ENCODE results near the gene YARS1.
A peak's percentile ranks its signal among the peaks of the same experiment; 100 is the strongest.

YARS1 gene

DNA sequence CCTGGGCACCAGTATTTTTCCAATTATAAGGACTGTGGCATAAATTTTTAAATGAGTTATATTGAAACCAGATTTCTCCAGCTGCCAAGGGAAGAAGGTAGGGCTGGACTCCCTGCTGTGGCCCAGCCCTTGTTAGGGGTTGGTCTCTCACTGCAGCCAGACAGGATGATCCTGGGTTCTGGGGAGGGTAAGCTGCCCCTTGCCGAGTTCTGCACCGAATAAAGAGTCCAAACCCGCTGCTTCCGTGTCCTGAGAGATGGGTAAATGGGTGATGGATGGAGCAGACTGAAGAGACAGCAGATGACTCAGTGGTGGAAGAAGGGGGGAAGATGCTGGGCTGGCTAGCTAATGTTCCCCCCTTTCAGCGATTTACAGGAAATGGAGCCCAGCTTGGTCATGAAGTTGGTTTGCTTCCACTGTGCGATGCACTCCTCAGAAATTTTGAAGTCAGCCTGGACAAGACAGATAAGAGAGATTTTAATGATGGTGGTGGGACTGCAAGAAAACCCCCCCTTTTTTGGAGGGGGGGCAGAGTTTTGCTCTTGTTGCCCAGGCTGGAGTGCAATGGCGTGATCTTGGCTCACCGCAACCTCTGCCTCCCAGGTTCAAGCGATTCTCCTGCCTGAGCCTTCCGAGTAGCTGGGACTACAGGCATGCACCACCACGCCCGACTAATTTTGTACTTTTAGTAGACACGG, 41.4 kb downstream of the YARS1 start:
- DNase-seq, result no peak

GRCh38 chr1:32774950-32775634, 42.1 kb downstream of the YARS1 start:
- DNase-seq, result no peak

GRCh38 chr1:32774464-32774808, 42.7 kb downstream of the YARS1 start:
- no peak for DNase-seq

GRCh38 chr1:32773764-32774463, 43.2 kb downstream of the YARS1 start:
- DNase-seq, result no peak

DNA sequence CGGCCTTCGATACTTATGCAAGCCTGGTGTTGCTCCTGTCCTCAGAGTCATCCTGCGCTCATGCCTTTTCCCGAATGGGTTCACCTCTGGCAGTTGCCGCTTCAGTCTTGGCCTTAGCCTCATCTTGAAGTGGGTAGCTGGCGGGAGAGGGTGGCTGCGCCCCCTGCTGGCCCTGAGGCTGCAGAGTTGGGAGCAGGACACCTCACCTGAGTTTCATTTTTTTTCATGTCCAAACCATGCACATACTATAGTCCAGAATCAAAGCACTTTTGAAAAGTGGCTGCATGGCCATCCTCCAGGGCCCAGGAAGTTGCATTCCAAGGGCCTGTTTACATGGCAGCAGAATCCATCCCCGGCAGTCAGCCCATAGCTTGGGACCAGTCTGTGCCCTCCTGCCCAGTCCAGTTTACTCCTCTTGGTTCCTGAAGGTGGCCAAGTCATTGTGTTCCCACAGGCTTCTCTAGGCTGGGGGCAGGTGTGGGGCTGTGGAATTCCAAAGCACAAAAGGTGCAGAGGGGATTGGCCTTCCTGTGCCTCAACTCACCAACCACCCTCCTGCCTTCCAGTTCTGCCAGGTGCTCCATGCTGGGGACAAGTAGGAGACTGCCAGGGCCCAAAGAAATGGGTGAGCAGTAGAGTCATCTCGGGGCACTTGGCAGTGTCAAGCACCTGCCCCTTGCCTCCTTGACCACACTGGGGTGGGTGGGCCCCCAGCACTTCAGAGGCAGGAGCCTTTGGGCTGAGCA, 44.0 kb downstream of the YARS1 start:
- DNase-seq, result peak; percentile 24 to 63

DNA sequence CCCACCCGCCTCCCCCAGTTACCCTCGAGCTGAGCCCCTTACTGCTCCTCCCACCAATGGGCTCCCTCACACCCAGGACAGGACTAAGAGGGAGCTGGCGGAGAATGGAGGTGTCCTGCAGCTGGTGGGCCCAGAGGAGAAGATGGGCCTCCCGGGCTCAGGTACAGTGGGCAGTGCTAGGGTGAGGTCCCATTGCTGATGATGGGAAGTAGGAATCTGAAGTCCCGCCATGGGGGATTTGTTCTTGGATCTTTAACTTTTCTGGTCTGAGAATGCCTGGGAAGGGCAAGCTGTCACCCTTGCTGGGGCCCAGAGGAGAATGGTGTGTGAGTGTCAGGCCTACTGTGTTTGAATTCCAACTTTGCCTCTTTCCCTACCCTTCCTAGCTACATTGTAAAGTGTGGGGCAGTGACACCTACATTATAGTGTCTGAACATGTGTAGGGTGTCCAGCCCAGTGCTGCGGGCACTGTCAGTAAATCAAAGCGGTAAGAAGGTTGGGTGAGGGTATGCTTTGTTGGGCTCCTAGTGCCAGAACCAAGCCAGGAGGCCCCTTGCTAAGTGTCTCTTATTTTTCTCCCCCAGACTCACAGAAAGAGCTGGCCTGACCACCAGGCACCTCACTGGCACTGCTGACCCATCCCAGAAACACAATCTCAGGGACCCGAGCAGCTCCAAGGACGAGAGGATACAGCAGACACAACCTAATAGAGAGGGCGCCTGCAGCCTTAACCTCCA, 44.7 kb downstream of the YARS1 start:
- no peak for DNase-seq

DNA sequence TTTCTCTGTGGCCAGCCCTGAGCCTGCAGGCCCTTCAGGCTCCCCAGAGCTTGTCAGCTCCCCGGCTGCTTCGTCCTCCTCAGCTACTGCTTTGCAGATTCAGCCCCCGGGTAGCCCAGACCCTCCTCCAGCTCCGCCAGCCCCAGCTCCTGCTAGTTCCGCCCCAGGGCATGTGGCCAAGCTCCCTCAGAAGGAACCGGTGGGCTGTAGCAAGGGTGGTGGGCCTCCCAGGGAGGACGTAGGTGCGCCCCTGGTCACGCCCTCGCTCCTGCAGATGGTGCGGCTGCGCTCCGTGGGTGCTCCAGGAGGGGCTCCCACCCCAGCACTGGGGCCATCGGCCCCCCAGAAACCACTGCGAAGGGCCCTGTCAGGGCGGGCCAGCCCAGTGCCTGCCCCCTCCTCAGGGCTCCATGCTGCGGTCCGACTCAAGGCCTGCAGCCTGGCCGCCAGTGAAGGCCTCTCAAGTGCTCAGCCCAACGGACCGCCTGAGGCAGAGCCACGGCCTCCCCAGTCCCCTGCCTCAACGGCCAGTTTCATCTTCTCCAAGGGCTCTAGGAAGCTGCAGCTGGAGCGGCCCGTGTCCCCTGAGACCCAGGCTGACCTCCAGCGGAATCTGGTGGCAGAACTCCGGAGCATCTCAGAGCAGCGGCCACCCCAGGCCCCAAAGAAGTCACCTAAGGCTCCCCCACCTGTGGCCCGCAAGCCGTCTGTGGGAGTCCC, 45.4 kb downstream of the YARS1 start:
- DNase-seq, result no peak

DNA sequence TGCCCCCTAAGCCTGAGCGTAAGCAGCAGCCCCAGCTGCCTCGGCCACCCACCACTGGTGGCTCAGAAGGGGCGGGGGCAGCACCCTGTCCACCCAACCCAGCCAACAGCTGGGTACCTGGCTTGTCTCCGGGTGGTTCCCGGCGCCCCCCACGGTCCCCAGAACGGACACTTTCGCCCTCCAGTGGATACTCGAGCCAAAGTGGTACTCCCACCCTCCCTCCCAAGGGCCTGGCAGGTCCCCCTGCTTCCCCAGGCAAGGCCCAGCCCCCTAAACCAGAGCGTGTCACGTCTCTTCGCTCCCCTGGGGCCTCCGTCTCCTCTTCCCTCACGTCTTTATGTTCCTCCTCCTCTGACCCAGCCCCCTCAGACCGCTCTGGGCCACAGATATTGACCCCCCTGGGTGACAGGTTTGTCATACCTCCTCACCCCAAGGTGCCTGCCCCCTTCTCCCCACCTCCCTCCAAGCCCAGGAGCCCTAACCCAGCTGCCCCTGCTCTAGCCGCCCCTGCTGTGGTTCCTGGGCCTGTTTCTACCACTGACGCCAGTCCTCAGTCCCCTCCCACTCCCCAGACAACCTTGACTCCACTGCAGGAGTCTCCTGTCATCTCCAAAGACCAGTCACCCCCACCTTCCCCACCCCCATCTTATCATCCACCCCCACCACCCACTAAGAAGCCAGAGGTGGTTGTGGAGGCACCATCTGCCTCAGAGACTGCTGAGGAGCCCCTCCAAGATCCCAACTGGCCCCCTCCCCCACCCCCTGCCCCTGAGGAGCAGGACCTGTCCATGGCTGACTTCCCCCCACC, 46.2 kb downstream of the YARS1 start:
- no peak for DNase-seq

DNA sequence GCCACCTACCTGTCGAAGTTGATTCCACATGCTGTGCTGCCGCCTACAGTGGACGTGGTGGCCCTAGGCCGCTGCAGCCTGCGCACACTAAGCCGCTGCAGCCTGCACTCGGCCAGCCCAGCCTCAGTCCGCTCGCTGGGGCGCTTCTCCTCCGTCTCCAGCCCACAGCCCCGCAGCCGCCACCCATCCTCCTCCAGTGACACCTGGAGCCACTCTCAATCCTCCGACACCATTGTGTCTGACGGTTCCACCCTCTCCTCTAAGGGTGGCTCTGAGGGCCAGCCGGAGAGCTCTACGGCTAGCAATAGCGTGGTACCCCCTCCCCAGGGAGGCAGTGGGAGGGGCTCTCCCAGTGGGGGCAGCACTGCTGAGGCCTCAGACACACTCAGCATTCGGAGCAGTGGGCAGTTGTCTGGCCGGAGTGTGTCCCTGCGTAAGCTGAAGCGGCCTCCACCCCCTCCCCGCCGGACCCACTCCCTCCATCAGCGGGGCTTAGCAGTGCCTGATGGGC, 46.9 kb downstream of the YARS1 start:
- no peak for DNase-seq

DNA sequence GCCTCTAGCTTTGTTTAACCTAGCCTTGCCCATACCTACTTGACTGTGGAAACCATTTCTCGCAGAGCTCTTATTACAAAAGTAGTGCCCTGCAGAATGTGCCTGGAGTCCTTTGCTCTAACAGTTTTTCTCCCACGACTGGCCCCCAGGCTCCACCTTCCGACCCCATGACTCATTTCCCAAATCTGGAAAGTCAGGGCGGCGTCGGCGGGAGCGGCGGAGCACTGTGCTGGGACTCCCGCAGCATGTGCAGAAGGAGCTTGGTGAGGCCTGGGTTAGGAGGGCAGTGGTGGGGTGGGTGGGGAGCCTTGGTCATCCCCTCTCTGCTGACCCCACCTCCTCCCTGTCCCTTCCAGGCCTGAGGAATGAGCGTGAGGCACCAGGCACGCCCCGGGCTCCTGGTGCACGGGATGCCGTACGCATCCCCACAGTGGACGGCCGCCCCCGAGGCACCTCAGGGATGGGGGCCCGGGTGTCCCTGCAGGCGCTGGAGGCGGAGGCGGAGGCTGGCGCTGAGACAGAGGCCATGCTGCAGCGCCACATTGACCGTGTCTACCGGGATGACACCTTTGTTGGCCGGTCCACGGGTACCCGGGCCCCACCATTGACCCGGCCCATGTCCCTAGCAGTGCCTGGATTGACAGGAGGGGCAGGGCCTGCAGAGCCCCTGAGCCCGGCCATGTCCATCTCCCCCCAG, 47.5 kb downstream of the YARS1 start:
- DNase-seq, result no peak

DNA sequence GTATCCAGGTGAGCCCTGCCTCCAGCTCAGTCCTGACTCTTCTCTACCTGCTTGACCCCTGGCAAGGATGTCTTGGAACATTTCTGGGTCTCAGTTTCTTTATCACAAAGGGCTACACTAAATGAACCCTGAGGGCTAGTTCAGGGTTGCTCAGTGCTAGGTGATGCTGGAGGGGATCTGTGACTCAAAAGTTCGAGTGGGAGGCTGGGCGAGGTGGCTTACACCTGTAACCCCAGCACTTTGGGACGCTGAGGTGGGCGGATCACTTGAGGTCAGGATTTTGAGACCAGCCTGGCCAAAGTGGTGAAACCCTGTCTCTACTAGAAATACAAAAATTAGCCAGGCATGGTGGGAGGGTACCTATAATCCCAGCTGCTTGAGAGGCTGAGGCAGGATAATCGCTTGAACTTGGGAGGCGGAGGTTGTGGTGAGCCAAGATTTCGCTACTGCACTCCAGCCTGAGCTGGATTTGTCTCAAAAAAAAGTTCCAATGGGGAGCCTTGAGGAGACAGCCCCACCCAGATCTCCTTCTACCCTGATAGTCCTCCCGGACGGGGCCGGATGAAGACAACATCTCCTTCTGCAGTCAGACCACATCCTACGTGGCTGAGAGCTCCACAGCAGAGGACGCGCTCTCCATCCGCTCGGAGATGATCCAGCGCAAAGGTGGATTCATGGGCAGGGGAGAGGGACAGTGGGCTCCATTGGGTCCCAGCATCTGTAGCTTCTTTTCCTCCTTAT, 48.9 kb downstream of the YARS1 start:
- DNase-seq, result no peak

GRCh38 chr1:32767641-32768040, 49.5 kb downstream of the YARS1 start:
- no peak for DNase-seq

- no peak for DNase-seq
Measured at GRCh38 chr1:32767156-32767555, 50.0 kb downstream of the YARS1 start.

- DNase-seq, result no peak
Measured at GRCh38 chr1:32766328-32766972, 50.7 kb downstream of the YARS1 start.

- DNase-seq, result no peak
Measured at GRCh38 chr1:32765570-32766327, 51.4 kb downstream of the YARS1 start.

- DNase-seq, result no peak
Measured at GRCh38 chr1:32764826-32765569, 52.2 kb downstream of the YARS1 start.

DNA sequence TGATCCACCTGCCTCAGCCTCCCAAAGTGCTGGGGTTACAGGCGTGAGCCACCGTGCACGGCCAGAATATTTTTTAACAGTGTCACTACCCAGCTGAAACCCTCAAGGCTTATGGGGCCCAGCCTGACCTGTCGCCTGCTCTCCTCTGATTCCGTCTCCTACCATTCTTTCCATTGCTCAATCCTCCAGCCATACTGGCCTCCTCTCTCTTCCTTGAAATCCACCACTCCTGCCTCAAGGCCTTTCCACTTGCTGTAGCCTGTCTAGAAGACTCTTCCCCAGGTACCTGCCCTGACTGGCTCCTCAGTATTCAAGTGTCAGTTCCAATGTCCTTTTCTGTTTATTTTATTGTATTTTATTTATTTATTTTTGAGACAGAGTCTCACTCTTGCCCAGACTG, 53.9 kb downstream of the YARS1 start:
- DNase-seq, result no peak

DNA sequence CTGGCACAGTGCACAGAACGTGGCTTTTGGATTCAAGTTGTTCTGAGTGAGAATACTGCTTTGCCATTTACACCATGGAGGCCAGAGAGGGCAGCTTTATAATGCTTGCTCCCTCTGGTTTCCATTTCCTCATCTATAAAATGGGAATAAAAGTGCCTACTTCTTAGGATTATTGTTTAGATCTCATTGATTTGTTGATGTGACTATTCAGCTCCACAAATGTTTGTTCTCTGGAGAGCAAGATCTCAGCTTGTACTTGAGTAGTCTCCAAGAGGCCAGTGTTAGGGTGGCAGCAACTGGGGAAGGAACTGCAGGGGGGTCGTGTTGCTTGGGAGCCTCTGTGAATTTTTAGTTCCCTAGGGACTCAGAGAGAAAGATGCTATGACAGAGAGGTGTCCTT, 55.2 kb downstream of the YARS1 start:
- DNase-seq, result no peak

Data from NCI-H1930 (cell line).